H1 (cell line): ENCODE measurements around the gene GALNT2.

Experiments
- CBX5 ChIP-seq: fragments of 300-800, 300-1000 bp; sonication (generic); IDR thresholded peaks from 2 replicates; pipeline ENCODE4 v1.7.1; 2016; ENCODE audit warnings: antibody characterized with exemption, low read length, low read depth
- SRF ChIP-seq: IDR thresholded peaks from 2 replicates; pipeline ENCODE4 v1.6.1; 2011; ENCODE audit warnings: mild to moderate bottlenecking, low read depth, low read length, moderate library complexity
- TF ChIP-seq, protein P1 (sequence below), 3 experiments: IDR thresholded peaks; 1 replicate in 2 of 3; 2 replicates in 1 of 3; pipeline versions ENCODE4 v1.5.1 to v1.6.1; 2011; ENCODE audit warnings: low read length in 3 of 3, mild to moderate bottlenecking in 3 of 3, inconsistent platforms in 2 of 3, low read depth in 1 of 3, moderate library complexity in 1 of 3; ENCODE audit not compliant: insufficient read depth in 1 of 3; ENCODE audit errors: control extremely low read depth in 1 of 3
- TF ChIP-seq, protein P2 (sequence below): IDR thresholded peaks from 2 replicates; pipeline ENCODE4 v1.6.1; 2012; ENCODE audit warnings: inconsistent platforms

- TF ChIP-seq CBX5, result no peak
- no peak for TF ChIP-seq SRF
- TF ChIP-seq, protein P1, sequence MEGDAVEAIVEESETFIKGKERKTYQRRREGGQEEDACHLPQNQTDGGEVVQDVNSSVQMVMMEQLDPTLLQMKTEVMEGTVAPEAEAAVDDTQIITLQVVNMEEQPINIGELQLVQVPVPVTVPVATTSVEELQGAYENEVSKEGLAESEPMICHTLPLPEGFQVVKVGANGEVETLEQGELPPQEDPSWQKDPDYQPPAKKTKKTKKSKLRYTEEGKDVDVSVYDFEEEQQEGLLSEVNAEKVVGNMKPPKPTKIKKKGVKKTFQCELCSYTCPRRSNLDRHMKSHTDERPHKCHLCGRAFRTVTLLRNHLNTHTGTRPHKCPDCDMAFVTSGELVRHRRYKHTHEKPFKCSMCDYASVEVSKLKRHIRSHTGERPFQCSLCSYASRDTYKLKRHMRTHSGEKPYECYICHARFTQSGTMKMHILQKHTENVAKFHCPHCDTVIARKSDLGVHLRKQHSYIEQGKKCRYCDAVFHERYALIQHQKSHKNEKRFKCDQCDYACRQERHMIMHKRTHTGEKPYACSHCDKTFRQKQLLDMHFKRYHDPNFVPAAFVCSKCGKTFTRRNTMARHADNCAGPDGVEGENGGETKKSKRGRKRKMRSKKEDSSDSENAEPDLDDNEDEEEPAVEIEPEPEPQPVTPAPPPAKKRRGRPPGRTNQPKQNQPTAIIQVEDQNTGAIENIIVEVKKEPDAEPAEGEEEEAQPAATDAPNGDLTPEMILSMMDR (IDR thresholded peaks at IDR 0.05; ENCODE audit: control extremely low read depth in 1 of 3, insufficient read depth in 1 of 3, low read depth in 1 of 3, low read length in 3 of 3), result no peak
- TF ChIP-seq, protein P2, sequence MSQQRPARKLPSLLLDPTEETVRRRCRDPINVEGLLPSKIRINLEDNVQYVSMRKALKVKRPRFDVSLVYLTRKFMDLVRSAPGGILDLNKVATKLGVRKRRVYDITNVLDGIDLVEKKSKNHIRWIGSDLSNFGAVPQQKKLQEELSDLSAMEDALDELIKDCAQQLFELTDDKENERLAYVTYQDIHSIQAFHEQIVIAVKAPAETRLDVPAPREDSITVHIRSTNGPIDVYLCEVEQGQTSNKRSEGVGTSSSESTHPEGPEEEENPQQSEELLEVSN, result no peak
Observed at GRCh38 chr1:230261928-230262650, 195.1 kb downstream of the GALNT2 start.
